Mucosa of descending colon (tissue), 3 donors: Measurements from ENCODE around the gene PRKG1. TPM values are rescaled to one million over a fixed set of nuclear protein-coding genes. Genes with fewer than 3 reads are reported as not detected.

Experiments used
- ATAC-seq: fragments of 200-7000 bp; cut with Tn5 transposase; one replicate; pipeline ENCODE4 v1.9.1; 2020; ENCODE audit warnings: mild to moderate bottlenecking, moderate library complexity
- DNase-seq, 3 donors: peaks; one replicate each; pipeline ENCODE4 v3.0.0-alpha.2; 2020
- H3K36me3 ChIP-seq: fragments of 200-600 bp; one replicate; pipeline ENCODE4 v1.8.0; 2021; ENCODE audit warnings: low read depth, mild to moderate bottlenecking
- H3K4me1 ChIP-seq: fragments of 200-600 bp; one replicate; pipeline ENCODE4 v1.8.0; 2021; ENCODE audit warnings: low read depth, mild to moderate bottlenecking
- H3K4me3 ChIP-seq: fragments of 200-600 bp; one replicate; pipeline ENCODE4 v1.8.0; 2021; ENCODE audit warnings: mild to moderate bottlenecking
- H3K9me3 ChIP-seq: fragments of 200-600 bp; one replicate; pipeline ENCODE4 v1.8.0; 2021; ENCODE audit warnings: mild to moderate bottlenecking
- intact Hi-C, 2 donors: fragments of 100-400 bp; cut with DNase I in 1 of 2; cut with micrococcal nuclease in 1 of 2; formaldehyde crosslinking; loops; one replicate each; pipeline versions ENCODE4 v1.11.0 to v1.11.1; 2022; cut with DNase I, micrococcal nuclease
- total RNA-seq, 3 donors: library from RNA; stranded (reverse); fragmentation: NEBNext Ultra II Directional in 2 of 3; extraction: Animal tissue kit (Norgen Biotek cat#: 25700) in 2 of 3; gene quantifications; one replicate each; pipeline versions ENCODE4 v1.2.1 to v1.2.4, GENCODE V29; 2021 to 2023
- TF ChIP-seq, protein P1 (sequence below): fragments of 200-600 bp; IDR thresholded peaks from one replicate; pipeline ENCODE4 v1.8.0; 2022; ENCODE audit warnings: antibody characterized with exemption, mild to moderate bottlenecking
- donor health status: DM: no; HTN: no; CAD: no; lungs with moderate emphysema.
- donor health status: DM: no; HTN: no; CAD: no.
- donor health status: DM: no; HTN: yes; CAD: no.

The PRKG1 gene
- total RNA-seq, 3 donors from 2014 or later: 17.1 to 55.6 (median 21.1) TPM

DNA sequence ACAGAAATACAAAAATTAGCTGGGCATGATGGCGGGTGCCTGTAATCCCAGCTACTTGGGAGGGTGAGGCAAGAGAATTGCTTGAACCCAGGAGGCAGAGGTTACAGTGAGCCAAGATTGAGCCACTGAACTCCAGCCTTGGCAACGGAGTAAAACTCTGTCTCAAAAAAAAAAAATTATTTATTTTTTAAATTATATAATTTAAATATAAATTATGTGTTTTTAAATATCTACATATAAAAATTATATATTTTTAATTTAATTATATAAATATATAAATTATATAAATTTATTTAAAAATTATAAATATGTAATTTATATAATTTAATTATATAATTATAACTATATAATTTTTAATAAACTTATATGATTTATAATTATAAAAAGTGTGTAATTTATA, 51.2 kb downstream of the PRKG1 start:
- intact Hi-C loops: no loop called here
- no peak overlapping the region for H3K4me3 ChIP-seq
- H3K9me3 ChIP-seq: peaks cover 3% of the 10 kb centered on the region

DNA sequence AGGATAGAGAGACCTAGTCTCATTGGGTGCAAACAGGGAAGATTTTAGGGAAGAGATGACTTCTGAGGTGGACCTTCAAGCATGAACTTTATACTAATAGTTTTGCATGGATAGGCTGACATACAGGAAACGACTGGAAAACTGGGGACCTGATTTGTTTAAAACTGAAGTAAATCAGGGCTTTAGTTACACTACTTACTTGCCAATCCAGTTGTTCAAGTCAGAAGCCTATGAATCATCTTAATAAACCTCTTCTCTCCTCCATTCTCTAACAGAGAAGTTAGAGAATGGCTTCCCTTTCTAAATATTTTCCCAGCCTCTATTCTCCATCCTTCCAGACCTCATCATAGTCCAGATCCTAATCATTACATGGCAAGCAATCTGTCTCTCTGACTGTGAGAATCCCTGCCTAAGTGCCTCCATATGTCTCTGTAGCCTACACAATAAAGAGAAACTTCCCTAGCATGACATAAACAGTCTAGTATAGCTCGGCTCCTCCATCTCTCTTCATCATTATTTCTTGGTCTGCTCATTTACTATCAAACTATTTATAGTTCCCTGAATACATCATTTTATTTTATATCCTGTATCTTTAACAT, 55.8 kb downstream of the PRKG1 start:
- TF ChIP-seq, protein P1, sequence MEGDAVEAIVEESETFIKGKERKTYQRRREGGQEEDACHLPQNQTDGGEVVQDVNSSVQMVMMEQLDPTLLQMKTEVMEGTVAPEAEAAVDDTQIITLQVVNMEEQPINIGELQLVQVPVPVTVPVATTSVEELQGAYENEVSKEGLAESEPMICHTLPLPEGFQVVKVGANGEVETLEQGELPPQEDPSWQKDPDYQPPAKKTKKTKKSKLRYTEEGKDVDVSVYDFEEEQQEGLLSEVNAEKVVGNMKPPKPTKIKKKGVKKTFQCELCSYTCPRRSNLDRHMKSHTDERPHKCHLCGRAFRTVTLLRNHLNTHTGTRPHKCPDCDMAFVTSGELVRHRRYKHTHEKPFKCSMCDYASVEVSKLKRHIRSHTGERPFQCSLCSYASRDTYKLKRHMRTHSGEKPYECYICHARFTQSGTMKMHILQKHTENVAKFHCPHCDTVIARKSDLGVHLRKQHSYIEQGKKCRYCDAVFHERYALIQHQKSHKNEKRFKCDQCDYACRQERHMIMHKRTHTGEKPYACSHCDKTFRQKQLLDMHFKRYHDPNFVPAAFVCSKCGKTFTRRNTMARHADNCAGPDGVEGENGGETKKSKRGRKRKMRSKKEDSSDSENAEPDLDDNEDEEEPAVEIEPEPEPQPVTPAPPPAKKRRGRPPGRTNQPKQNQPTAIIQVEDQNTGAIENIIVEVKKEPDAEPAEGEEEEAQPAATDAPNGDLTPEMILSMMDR: no peak
- intact Hi-C loops: no loop called here
- H3K4me3 ChIP-seq: no peak overlapping the region
- DNase-seq (no peak), ATAC-seq (no peak)
- H3K4me1 ChIP-seq: no peaks in the 10 kb centered on the region
- peaks cover 3% of the 10 kb centered on the region for H3K9me3 ChIP-seq
- no peaks in the 10 kb centered on the region for H3K36me3 ChIP-seq

More for the DNA sequence above, 51.2 kb downstream of the PRKG1 start:
- Histone ChIP-seq H3K36me3 (no peaks in the 10 kb centered on the region), H3K4me1 (no peaks in the 10 kb centered on the region)
- no peak for ATAC-seq
- no peak for DNase-seq
- TF ChIP-seq, protein P1: no peak

DNA sequence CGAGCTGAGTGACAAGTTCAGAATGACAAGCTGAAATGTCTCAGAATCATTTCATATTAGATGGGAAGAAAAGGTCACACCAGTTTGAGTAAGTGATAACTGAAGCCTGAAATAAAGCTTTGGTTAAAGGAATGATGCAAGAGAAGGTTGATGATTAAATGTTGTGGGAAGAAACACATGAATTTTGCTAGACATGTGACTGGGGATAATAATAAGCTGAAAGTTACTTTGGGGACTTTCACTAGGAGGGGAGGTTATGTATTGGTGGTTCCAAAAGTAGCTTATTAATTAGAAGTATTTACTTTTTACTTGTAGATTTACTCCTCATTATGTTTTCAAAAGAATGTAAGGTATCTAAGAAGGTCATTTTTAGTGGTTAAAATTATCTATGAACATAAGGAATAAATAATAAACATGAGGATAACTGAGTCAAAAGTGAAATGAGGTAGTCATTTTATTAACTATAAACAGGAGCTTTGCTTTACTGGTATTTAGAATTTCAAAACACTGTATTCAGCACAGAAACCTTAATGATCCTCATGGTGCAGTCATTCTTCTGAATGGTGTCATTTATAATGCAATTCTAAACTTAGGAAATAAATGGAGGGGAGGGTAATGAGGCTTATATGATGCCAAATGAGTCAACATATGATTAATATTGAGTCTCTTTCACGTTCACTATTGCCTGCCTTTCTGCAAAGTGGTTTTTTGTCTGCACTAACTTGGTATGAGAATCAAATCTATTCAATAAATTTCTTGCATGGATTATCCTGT, 63.7 kb downstream of the PRKG1 start:
- DNase-seq (no peak), ATAC-seq (no peak)
- intact Hi-C loops: no loop called here
- Histone ChIP-seq H3K9me3 (no peaks in the 10 kb centered on the region), H3K4me1 (no peaks in the 10 kb centered on the region), H3K36me3 (no peaks in the 10 kb centered on the region), H3K4me3 (no peak overlapping the region)
- TF ChIP-seq, protein P1: no peak

DNA sequence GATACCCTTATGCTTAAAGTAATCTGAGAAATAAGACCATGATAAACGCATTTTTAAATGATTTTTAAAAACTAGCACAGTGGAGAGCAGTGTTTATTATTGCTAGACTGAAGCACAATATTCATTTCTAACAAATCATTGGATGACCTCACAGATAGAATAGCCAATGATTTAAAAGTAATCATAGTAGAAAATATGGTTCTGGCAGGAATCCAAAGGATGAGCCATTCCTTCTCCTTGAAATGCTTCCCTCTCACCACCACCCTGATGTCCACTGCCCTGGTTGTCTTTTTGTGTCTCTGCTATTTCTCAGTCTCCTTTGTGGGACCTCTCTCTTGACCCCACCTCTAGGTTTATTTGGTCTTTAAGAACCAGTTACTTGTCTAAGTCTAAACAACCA, 64.9 kb downstream of the PRKG1 start:
- H3K36me3 ChIP-seq: no peaks in the 10 kb centered on the region
- H3K4me1 ChIP-seq: no peaks in the 10 kb centered on the region
- ATAC-seq: no peak
- TF ChIP-seq, protein P1: no peak
- intact Hi-C loops: no loop called here
- no peak overlapping the region for H3K4me3 ChIP-seq
- no peak for DNase-seq
- H3K9me3 ChIP-seq: no peaks in the 10 kb centered on the region

DNA sequence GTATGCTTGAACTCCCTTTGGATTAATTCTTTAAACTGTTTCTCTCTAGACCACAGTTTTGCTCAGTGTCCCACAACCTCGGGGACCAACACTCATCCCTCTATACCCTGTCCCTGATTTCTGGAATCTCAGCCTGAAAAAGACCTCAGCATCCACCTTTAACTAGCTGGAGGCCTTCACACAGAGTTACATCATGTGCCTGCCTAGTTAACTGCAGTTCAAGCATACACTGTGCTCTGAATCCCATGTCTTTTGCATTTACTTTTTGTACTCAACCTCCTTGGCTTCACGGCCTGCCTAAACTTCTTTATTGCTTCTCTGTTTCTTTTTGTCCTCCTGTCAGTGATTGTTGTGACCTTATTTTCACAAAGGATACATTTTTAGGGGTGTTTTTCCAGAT, 66.7 kb downstream of the PRKG1 start:
- no peak for DNase-seq
- no peaks in the 10 kb centered on the region for H3K4me1 ChIP-seq
- no peak for ATAC-seq
- H3K36me3 ChIP-seq: no peaks in the 10 kb centered on the region
- no peak overlapping the region for H3K4me3 ChIP-seq
- H3K9me3 ChIP-seq: no peaks in the 10 kb centered on the region
- TF ChIP-seq, protein P1: no peak
- intact Hi-C loops: no loop called here
